WTC11 (cell line): ENCODE results near the gene TMX2.

Source experiments
- CTCF ChIP-seq: fragments of 200-600 bp; IDR thresholded peaks from 2 replicates; pipeline ENCODE4 v1.8.0; 2022; ENCODE audit warnings: antibody characterized with exemption
- ESRRA ChIP-seq: sonication (generic); formaldehyde crosslinking; IDR thresholded peaks from 2 replicates; pipeline ENCODE4 v1.8.1; 2022; ENCODE audit warnings: mild to moderate bottlenecking, missing genetic modification reagents, borderline replicate concordance
- SP1 ChIP-seq: sonication (generic); formaldehyde crosslinking; conservative IDR thresholded peaks from 2 replicates; pipeline ENCODE4 v1.8.1; 2022; ENCODE audit warnings: missing genetic modification reagents

DNA sequence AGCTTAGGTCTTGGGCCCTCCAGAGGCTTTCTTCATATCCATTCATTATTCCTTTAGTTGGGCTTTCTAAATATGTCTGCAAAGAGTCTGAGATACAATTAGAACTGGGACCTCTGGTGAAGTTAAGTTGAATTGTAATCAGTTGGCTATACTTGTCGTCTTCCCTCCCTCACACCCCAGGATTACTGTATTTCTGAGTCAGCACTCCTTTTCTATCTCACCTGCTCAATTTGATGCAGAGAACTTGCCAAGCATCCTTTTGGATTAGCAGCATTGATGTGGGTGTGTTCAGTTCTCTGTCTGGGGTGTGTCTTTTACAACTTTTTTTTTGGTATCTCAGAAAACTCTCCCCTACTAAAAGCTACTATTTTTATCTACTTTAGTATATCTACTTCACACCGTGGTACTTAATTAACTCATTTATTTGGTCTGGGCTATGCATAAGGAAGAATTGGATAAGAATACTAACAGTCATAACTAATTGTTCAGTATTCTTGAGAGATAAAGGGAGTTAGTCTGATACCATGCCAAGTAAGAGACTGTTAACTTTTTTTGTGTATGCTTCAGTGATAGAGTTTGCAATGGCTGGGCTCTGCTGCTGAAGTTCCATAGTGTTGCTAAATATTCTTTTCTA, 64.3 kb downstream of the TMX2 start:
- TF ChIP-seq CTCF, result no peak
- TF ChIP-seq SP1 (CRISPR knock-in tag), result no peak
- TF ChIP-seq ESRRA, result no peak
